MM.1S (cell line): ENCODE measurements around the gene SYNCRIP.

Experiments
- EZH2phosphoT487 ChIP-seq: fragments of 300-600 bp; sonication (generic); IDR thresholded peaks from 2 replicates; pipeline ENCODE4 v1.6.1; 2018; ENCODE audit warnings: antibody characterized with exemption, low read length
- TF ChIP-seq, protein P1 (sequence below): fragments of 300-600 bp; sonication (generic); IDR thresholded peaks from 2 replicates; pipeline ENCODE4 v1.5.1; 2016; ENCODE audit warnings: antibody characterized with exemption, low read length, mixed read lengths

DNA sequence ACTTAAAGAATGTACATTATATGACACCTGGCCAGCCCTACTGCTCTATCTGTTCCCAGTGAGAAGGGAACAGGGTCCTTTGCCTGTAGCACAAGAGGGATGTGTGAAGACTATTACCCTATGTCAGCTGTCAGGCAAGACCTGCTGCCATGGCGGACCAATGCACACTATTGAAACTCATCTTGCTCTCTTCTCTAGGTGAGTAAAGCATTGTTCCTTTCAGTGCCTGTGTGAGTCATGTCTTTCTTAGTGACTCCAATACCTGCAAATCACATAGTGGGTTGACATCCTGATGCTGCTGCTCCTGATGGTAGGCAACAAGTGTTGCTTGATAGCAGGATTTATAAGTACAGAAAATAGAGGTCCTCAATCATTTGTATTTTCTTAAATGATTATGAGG is 48.8 kb upstream of the SYNCRIP start:
- TF ChIP-seq, protein P1, sequence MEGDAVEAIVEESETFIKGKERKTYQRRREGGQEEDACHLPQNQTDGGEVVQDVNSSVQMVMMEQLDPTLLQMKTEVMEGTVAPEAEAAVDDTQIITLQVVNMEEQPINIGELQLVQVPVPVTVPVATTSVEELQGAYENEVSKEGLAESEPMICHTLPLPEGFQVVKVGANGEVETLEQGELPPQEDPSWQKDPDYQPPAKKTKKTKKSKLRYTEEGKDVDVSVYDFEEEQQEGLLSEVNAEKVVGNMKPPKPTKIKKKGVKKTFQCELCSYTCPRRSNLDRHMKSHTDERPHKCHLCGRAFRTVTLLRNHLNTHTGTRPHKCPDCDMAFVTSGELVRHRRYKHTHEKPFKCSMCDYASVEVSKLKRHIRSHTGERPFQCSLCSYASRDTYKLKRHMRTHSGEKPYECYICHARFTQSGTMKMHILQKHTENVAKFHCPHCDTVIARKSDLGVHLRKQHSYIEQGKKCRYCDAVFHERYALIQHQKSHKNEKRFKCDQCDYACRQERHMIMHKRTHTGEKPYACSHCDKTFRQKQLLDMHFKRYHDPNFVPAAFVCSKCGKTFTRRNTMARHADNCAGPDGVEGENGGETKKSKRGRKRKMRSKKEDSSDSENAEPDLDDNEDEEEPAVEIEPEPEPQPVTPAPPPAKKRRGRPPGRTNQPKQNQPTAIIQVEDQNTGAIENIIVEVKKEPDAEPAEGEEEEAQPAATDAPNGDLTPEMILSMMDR: no peak
- no peak for TF ChIP-seq EZH2phosphoT487
